Omental fat pad (tissue), 4 donors: Measurements from ENCODE around the gene PRKAR1B. TPM values are rescaled to one million over a fixed set of nuclear protein-coding genes. Genes with fewer than 3 reads are reported as not detected.
"Not testable (repeated sequence)": the region's sequence is repeated elsewhere in the genome, so short reads cannot be mapped to it uniquely, and the experiment has no call there.

Source experiments
- ATAC-seq: fragments of 150-250 bp; one replicate; pipeline ENCODE4 v1.9.1; 2016; ENCODE audit warnings: mild to moderate bottlenecking, moderate library complexity; ENCODE audit not compliant: low FRiP score
- DNase-seq: peaks from one replicate; pipeline ENCODE4 v3.0.0-alpha.2; 2019; ENCODE audit warnings: low spot score
- CTCF ChIP-seq, 3 donors: fragments of 450-650 bp; IDR thresholded peaks; one replicate each; pipeline ENCODE4 v1.5.1; 2016 to 2017; ENCODE audit warnings: antibody characterized with exemption in 3 of 3, mild to moderate bottlenecking in 3 of 3, moderate library complexity in 2 of 3
- total RNA-seq, 4 donors: library from RNA; depleted of rRNA; stranded (reverse); fragments of >200 nt; gene quantifications; one replicate each; pipeline ENCODE4 v1.1.0, GENCODE V29; 2016

Gene PRKAR1B
- total RNA-seq, 4 donors from 2014 or later, result 9.0 to 11.4 (median 10.3) TPM

- DNase-seq, result no peak
- TF ChIP-seq CTCF (IDR thresholded peaks at IDR 0.05), result no peak
- ATAC-seq, result no peak
Observed at GRCh38 chr7:659306-659847, 67.7 kb downstream of the PRKAR1B start.

- ATAC-seq (no peak), DNase-seq (no peak)
- TF ChIP-seq CTCF (IDR thresholded peaks at IDR 0.05), result no peak
Observed at GRCh38 chr7:657565-658119, 69.4 kb downstream of the PRKAR1B start.

GRCh38 chr7:657010-657409 lies 70.1 kb downstream of the PRKAR1B start:
- not testable (repeated sequence) for DNase-seq, ATAC-seq

- no peak for TF ChIP-seq CTCF (IDR thresholded peaks at IDR 0.05)
- no peak for ATAC-seq
Observed at GRCh38 chr7:655758-656157, 71.3 kb downstream of the PRKAR1B start.

GRCh38 chr7:653829-654764 lies 73.0 kb downstream of the PRKAR1B start:
- DNase-seq (no peak), ATAC-seq (no peak)
- TF ChIP-seq CTCF (IDR thresholded peaks at IDR 0.05), result no peak

More at GRCh38 chr7:655758-656157, 71.3 kb downstream of the PRKAR1B start:
- no peak for DNase-seq

- ATAC-seq, result no peak
- no peak for DNase-seq
- TF ChIP-seq CTCF (IDR thresholded peaks at IDR 0.05), result no peak
Observed at GRCh38 chr7:652881-653280, 74.2 kb downstream of the PRKAR1B start.

- not testable (repeated sequence) for ATAC-seq, DNase-seq
Observed at GRCh38 chr7:652167-652566, 74.9 kb downstream of the PRKAR1B start.
